NT2/D1 (cell line): ENCODE results near the gene NIPBL.

Experiments
- SUZ12 ChIP-seq: IDR thresholded peaks from 2 replicates; pipeline ENCODE4 v1.6.1; 2011; ENCODE audit not compliant: insufficient read length, insufficient read depth; ENCODE audit errors: extremely low read depth
- YY1 ChIP-seq: IDR thresholded peaks from 2 replicates; pipeline ENCODE4 v1.6.1; 2011; ENCODE audit not compliant: insufficient read length, insufficient read depth
- ZNF274 ChIP-seq: IDR thresholded peaks from 2 replicates; pipeline ENCODE4 v1.6.1; 2011; ENCODE audit warnings: mild to moderate bottlenecking, low read depth, low read length

DNA sequence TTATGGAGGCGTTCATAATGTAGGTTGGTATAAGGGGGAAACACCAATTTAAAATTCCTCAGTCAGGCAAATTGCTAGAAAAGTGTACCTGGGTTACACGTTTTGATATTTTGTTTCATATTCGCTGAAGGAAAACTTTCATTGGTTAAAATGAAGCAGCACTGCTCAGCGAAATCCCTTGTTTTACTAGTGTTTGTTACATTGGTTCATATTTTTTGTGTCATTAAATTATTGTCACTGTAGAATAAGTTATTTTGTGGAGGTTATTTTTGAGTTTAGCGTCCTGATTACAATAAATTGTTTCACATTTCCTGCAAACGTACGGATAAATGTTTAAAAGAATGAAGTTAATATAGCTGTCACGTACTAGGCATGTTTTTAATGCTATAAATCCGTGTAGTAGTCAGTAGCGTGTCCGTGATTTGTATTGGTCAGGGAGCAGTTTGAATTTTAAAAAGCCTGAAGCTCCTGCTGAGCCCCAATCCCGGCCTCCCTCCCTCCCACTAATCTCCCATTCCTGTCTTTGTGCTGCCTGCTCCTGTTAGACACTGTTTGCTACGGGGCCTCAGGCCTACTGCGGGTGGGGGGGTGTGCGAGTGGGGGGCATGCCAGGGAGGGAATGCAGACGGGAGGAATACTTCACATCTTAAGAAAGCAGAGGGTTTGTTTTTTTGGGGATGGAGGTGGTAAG lies 2.0 kb downstream of the NIPBL start:
- TF ChIP-seq ZNF274 (no peak), SUZ12 (no peak), YY1 (no peak)
